PC-3 (cell line): ENCODE measurements around the gene CSTF2T.

Experiments
- EZH2 ChIP-seq: fragments of 300-600 bp; sonication (generic); IDR thresholded peaks from one replicate; pipeline ENCODE4 v1.6.1; 2017; ENCODE audit warnings: antibody characterized with exemption, mild to moderate bottlenecking, low read length; ENCODE audit not compliant: unreplicated experiment
- TF ChIP-seq, protein P1 (sequence below): fragments of 300-600 bp; sonication (generic); conservative IDR thresholded peaks from 2 replicates; pipeline ENCODE4 v1.5.1; 2017; ENCODE audit warnings: antibody characterized with exemption, low read depth, mild to moderate bottlenecking, low read length

GRCh38 chr10:51696251-51696650 lies 3.1 kb downstream of the CSTF2T start:
- TF ChIP-seq, protein P1, sequence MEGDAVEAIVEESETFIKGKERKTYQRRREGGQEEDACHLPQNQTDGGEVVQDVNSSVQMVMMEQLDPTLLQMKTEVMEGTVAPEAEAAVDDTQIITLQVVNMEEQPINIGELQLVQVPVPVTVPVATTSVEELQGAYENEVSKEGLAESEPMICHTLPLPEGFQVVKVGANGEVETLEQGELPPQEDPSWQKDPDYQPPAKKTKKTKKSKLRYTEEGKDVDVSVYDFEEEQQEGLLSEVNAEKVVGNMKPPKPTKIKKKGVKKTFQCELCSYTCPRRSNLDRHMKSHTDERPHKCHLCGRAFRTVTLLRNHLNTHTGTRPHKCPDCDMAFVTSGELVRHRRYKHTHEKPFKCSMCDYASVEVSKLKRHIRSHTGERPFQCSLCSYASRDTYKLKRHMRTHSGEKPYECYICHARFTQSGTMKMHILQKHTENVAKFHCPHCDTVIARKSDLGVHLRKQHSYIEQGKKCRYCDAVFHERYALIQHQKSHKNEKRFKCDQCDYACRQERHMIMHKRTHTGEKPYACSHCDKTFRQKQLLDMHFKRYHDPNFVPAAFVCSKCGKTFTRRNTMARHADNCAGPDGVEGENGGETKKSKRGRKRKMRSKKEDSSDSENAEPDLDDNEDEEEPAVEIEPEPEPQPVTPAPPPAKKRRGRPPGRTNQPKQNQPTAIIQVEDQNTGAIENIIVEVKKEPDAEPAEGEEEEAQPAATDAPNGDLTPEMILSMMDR, result no peak
- TF ChIP-seq EZH2, result no peak
